HG03139 (cell line): Measurements from ENCODE around the gene CLEC4M.

Source experiments
- ATAC-seq: cut with Tn5 transposase; IDR thresholded peaks from one replicate; pipeline ENCODE4 v1.9.1; 2021; ENCODE audit not compliant: unreplicated experiment

The CLEC4M gene, protein sequence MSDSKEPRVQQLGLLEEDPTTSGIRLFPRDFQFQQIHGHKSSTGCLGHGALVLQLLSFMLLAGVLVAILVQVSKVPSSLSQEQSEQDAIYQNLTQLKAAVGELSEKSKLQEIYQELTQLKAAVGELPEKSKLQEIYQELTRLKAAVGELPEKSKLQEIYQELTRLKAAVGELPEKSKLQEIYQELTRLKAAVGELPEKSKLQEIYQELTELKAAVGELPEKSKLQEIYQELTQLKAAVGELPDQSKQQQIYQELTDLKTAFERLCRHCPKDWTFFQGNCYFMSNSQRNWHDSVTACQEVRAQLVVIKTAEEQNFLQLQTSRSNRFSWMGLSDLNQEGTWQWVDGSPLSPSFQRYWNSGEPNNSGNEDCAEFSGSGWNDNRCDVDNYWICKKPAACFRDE

DNA sequence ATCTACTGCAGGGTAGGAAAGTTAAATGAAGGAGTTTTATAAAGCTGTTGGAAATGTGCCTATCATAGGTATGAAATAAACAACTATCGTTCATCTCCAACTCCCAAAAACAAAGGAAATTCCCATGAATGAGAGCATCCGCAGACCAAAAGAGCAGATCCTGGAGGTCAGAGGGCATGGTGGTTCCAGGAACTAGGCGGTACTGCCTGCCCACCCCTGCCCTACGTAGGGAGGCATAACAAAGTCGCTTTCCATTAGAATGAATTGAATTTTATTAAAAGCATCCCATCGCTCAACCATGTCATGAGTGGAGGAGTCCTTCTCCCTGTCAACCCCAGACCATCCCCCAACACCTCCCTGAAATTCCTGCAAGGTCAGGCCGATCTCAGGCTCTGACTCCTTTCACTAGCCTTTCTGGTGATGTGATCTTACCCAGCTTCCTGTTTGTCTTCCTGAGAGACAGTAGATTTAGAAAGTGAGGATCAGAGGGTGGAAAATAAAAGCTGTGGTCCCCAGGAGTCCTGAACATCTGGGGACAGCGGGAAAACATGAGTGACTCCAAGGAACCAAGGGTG lies at the start of gene CLEC4M:
CLEC4M (plus strand) TSS at position 525 of the 575 bp plus-strand sequence; CDS start at position 549, 24 bp downstream.
- no peak for ATAC-seq

DNA sequence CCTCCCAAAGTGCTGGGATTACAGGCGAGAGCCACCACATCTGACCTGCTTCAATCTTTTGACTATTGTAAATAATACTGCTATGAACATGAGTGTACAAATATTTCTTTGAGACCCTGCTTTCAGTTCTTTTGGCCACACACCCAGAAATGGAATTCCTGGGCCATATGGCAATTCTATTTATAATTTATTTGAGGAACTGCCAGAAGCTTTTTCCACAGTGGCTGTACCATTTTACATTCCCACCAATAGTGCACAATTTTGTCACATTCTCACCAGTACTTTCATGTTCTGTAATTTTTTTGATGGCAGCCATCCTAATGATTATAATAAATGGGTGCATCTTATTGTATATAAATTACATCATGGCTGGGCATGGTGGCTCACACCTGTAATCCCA lies 47.4 kb upstream of the CLEC4M start:
- ATAC-seq: no peak

DNA sequence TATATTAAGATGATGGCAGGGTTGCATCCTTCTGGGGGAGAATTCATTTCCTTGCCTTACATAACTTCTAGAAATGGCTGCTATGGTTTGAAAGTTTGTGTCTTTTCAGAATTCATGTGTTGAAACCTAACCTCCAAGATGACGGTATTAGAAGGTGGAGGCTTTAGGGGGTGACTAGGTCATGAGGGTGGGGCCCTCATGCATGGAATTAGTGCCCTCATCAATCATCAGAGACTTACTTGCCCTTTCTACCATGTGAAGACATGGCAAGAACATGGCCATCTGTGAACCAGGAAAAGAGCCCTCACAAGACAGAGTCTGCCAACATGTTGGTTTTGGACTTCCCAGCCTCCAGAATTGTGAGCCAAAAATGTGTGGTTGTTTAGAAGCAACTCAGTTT lies 46.3 kb upstream of the CLEC4M start:
- no peak for ATAC-seq

DNA sequence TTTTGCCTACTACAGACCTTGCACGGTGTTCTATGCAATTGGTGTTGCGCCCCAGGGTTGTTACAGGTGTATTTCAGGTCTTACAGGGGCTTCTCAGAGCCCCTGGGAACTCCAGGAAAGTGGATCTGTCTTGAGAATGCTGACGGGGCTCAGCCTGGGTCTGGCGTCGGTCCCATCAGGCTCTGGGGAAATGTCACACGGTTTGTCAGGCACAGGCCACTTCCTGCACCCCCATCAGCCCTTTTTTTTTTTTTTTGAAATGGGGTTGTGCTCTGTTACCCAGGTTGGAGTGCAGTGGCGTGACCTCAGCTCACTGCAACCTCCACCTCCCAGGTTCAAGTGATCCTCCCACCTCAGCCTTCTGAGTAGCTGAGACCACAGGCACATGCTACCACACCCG lies 44.4 kb upstream of the CLEC4M start:
- ATAC-seq: no peak

DNA sequence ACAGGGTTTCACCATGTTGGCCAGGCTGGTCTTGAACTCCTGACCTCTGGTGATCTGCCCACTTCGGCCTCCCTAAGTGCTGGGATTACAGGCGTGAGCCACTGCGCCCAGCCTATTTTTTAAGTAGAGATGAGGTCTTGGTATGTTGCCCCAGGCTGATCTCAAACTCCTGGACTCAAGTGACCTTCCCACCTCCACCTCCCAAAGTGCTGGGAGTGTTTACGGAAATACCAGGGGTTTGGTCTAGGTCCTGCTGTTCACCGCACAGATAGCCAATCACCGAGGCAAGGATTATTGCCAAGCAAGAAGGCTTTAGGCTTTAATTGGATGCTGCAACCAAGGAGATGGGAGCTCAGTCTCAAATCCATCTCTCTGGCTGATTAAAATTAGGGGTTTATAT lies 42.7 kb upstream of the CLEC4M start:
- ATAC-seq: no peak

DNA sequence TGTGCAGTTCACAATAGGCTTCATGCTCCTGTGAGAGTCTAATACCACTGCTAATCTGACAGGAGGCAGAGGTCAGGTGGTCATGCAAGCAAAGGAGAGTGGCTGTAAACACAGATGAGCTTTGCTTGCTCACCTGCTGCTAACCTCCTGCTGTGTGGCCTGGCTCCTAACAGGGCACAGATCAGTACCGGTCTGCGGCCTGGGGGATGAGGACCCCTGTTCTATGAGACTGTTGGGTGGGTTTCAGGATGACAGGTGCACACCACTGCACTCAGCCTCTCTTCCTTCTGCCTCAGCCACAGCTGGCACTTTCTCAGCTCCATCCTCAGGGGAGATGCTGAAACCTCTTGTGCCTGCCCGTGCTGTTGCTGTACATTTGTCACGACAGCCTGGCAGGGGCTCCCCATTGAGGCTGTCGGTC lies 40.8 kb upstream of the CLEC4M start:
- ATAC-seq: no peak

DNA sequence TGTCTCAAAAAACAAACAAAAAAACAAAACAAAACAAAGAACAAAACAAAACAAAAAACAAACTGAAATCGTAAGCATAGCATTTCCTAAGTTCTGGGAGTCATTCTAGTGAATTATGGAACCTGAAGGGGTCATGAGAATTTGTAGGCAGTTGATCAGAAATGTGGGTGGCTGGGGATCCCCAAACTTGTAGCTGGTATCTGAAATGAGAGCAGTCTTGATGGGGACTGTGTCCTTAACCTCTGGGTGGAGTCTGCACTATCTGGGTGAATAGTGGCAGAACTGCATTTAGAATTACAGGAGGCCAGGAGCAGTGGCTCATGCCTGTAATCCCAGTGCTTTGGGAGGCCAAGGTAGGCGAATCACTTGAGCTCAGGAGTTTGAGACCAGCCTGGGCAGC lies 37.3 kb upstream of the CLEC4M start:
- no peak for ATAC-seq

DNA sequence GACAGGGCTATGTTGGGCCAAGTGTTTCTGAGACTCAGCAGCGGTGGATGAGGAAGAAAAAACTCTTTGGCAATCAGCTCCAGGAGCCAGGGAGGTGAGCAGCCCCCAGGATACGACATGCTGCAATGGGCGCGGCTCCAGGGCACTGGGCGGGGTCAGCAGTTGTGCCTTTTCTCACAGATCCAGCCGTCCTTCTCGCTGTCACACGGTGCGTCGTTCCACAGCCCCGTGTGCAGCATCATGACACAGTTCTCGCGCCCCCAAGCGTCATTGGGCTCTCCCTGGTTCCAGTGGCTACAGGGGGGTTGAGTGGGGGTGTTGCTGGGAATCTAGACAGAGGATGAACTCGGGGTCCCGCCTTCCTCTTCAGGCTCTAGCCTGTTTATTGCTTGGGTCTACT lies 33.8 kb upstream of the CLEC4M start:
- no peak for ATAC-seq

DNA sequence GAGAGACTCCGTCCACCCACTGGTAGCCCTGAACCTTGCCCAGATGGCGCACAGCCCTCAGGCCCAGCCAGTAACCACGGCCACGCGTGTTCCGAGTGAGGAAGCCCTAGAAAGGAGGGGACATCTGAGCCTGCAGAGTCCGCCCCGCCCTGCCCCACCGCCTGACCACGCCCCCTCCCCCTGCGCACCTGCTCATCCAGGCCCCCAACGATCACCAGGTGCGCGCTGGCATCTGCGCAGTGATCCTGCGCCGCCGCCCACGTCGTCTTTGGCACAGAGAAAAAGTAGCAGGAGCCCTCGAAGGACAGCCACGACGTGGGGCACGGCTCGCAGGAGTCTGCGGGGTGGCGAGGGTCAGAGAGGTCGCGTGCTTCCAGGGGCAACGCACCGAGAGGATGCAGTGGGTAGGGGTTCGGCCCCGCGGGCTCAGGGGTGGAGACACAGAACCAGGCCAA lies 33.2 kb upstream of the CLEC4M start:
- no peak for ATAC-seq

DNA sequence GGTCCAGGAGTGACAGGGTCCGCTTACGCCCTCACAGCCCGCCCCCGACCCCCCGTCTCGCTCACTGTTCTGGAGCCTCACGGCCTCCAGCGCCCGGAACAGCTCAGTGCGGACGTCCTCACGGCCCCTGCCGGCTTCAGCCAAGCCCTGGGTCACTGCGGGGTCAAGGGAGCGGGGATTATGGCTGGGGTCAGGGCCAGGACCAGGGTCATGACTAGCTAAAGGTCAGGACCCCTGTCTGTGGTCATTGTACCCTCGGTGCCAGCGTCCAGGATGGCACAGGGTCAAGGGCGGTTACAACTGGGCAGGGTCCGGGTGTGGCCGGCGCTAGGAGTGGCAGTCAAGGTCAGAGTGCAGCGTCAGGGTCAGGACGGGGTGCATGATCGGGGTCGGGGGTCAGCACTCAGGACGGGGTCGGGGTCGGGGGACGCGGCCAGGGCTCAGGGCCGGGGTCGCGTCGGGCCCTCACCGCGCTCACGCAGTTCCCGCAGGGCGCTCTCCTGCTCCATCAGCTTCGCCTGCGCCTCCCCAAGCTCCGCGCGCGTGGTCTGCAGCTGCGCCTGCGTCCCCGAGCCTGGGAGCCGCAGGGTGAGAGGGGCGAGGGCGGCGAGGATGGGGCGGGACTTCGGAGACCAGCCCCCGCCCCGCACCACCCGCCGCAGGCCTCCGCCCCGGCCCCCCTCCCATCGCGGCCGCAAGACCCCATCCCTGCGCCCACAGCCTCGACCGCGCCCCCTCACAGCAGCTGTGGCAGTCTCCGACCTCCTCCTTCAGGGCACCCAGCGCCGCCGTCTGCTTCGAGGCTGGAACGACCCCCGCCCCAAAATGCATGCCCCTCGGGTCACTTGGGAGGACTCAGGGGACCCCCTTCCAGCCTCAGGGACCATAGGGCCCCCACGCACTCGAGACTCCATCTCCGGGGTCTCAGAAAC lies 32.5 kb upstream of the CLEC4M start:
- ATAC-seq: no peak

DNA sequence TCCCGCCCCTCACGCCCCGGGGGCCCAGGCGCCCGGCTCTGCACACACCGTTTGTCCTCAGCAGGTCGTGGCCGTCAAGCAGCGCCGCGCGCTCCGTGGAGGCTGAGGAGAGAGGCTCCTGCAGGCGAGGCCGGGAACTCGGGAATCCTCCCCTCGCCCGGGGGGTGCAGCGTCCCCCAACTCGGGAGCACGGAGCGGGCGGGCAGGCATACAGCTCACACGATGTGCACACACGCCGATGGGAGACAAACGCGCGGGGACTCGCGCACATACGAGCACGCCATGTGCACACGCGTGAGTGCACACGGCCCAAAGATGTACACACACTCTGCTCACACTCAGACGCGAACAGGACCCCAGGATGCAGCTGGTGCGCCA lies 31.8 kb upstream of the CLEC4M start:
- no peak for ATAC-seq

DNA sequence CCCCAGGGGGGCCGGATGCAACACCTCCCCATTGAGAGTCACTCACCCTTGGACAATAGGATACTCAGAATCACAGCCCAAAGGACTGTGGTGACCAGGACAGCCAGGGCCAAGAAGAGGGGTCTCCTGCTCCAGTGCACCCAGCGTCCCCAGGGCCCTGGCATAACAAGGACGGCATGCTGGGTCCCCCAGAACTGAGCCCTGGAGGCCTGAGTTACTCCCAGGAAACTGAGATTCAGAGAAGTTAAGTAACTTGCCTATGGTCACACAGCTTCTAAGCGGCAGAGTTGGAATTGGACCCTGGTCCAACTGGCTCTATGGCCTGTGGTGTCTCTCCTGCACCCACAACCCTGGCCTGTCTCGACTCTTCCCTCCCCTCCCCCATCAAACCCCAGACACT lies 31.4 kb upstream of the CLEC4M start:
- ATAC-seq: no peak

DNA sequence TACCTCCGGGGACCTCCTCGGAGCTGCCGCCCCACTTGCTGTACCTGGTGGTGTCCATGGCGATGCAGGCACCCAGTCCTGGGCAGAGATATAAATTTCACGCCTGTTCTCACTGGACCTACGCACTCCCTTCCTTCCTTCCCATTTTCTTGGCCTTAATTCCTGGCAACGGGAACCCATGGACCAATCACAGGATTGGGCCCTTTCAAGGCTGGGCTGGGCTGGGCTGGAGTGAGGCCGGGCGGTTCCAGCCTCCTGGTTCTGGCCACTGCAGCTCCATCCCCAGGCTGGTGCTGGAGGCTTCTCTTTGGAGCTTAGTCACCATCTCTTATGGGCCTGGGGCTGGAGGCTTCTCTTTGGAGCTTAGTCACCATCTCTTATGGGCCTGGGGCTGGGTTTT lies 31.0 kb upstream of the CLEC4M start, which contains the start of gene CLEC4G:
CLEC4G (minus strand) TSS at position 66 of the 400 bp plus-strand sequence; CDS start at position 58, 8 bp downstream.
- ATAC-seq: no peak

DNA sequence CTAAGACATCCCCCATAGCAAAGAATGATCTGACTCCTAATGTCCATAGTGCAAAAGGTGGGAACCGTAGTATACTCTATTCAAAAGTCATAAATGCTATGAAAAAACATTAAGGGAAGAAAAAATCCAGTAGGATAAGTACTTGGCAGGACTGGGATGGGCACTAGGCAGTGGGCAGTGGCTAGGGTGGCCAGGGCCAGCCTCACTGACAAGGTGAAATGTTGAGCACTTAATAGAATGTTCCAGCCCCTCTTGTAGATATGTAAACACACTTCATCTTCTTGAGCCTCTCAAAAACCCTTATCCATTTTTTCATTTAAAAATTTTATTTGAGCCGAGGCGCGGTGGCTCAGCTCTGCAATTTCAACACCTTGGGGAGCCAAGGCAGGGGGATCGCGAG lies 29.7 kb upstream of the CLEC4M start:
- no peak for ATAC-seq

DNA sequence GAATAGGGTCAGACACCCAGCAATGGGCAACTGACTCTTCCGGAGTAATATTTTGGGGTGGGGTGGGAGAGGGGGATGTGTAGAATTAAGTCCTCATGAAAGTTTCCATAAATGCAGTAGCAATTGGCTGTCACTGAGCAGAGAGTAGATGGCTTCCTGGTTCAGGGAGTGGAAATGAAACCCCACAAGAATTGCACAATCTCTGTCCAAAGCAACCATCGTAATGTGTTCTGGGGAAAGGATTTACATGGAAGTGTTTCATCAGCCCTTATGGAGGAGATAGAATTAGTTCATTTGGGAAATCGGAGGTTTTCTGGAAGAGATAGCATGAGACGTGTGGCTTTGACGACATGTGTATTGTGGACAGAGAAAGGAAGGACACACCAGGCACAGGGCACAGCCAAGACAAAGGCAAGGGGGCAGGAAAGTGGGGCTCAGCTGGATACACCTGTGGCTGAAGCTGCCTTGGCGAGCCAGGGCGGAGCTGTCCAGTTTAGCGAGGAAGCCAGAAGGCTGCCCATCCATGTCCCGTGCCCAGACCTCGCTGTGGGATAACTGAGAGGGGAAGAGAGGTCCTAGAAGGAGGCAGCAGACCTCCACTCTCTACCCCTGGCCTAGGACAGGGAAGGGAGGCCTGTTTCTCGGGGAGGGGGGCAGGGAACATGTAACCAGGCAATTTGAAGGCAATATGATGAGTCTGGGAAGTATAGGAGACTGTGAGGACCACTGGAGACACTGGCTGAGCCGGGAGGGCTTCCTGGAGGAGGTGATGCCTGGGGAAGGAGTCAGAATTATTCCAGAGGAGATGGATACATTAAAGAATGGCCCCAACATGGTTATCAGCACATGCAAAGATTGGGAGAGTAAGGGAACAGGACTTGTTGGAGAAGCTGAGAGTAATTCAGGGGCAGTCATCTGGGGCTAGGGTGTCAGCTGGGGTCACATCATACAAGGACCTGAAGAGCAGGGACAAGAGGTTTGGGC lies 28.5 kb upstream of the CLEC4M start:
- ATAC-seq: no peak

DNA sequence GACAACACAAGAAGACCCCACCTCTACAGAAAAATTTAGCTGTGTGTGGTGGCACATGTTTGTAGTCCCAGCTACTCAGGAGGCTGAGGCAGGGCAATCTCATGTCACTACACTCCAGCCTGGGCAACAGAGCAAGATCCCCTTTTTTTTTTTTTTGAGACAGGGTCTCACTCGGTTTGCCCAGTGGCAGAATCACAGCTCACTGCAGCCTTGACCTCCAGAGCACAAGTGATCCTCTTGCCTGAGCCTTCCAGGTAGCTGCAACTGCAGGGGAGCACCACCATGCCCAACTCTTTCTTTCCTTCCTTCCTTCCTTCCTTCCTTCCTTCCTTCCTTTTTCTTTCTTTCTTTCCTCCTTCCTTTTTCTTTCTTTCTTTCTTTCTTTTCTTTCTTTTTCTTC lies 26.9 kb upstream of the CLEC4M start:
- ATAC-seq: no peak

DNA sequence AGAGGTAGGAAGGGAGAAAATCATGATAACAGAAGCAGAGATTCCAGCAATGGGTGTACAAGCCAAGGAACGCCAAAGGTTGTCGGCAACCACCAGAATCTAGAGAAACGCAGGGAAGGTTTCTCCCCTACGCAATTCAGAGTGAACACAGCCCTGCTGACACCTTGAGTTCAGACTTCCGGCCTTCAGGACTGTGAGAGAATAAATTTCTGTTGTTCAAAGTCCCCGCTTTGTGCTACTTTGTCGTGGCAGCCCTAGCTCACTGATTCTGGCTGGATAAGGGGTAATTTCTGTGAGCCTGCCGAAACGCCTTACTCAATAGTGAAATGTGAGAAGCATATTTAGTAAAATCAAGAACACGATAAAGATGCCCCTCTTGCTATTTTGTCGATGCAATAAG lies 25.8 kb upstream of the CLEC4M start:
- no peak for ATAC-seq

DNA sequence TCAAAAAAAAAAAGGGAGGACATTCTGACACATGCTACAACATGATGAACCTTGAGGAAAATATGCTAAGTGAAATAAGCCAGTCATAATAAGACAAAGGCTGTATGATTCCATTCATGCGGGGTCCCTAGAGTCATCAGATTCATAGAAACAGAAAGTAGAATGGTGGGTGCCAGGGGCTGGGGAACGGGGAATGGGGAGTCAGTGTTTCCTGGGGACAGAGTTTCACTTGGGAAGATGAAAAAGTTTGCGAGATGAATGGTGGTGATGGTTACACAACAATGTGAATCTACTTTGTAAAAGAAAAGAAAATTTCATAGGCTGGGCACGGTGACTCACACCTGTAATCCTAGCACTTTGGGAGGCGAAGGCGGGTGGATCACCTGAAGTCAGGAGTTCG lies 25.0 kb upstream of the CLEC4M start:
- ATAC-seq: no peak

DNA sequence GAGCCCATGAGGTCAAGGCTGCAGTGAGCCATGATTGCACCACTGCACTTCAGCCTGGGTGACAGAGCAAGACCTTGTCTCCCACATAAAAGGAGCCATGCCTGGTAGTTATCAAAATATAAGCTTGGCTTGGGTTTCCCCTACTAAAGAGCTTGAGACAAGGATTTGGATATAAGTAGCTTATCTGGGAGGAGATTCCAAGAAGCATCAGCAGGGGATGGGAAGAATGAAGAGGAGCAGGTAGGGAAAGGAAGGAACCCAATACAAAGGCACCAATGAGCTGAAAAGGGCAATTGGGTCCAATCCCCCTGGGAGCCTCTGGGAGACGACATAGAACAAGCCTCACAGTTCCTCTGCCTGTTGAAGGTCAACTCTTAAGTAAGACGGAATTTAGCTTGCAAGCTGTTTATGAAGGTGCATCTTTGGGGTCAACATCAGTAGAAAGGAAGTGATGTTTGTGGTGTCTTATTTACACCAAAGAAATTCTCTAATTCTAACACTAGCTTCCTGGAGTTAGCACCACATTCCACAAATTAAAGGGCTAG lies 23.8 kb upstream of the CLEC4M start:
- no peak for ATAC-seq
